Measurements from ENCODE around the gene PTEN.

- TF ChIP-seq POLR2A (IDR thresholded peaks at IDR 0.05; ENCODE audit: low read depth, low read length) (no peak), POLR2AphosphoS5 (IDR thresholded peaks at IDR 0.05; ENCODE audit: low read depth, low read length) (no peak), TAF1 (IDR thresholded peaks at IDR 0.05; ENCODE audit: low read depth, low read length) (no peak), SPI1 (IDR thresholded peaks at IDR 0.05; ENCODE audit: low read depth, low read length) (no peak), POU2F2 (IDR thresholded peaks at IDR 0.05; ENCODE audit: low read depth, low read length) (no peak)
These were observed 11.3 kb upstream of the PTEN start for GRCh38 chr10:87852089-87852488.
